H9 (cell line): ENCODE measurements around the gene FAM228A. TPM values are rescaled to one million over a fixed set of nuclear protein-coding genes. Genes with fewer than 3 reads are reported as not detected.

Experiments
- DNase-seq: peaks from one replicate; pipeline ENCODE4 v3.0.0-alpha.2; 2017
- H2AFZ ChIP-seq: one replicate; pipeline ENCODE4 v1.6.1; 2013; ENCODE audit warnings: mild to moderate bottlenecking, low read length, control low read depth, moderate library complexity
- H2AK5ac ChIP-seq: 2 replicates; pipeline ENCODE4 v1.6.1; 2013; ENCODE audit warnings: low read length, control low read depth, mixed read lengths; ENCODE audit not compliant: insufficient read length
- H2BK120ac ChIP-seq: one replicate; pipeline ENCODE4 v1.6.1; 2013; ENCODE audit warnings: low read depth, mild to moderate bottlenecking, low read length, control low read depth, inconsistent platforms; ENCODE audit not compliant: poor library complexity, severe bottlenecking
- H2BK12ac ChIP-seq: 2 replicates; pipeline ENCODE4 v1.6.1; 2013; ENCODE audit warnings: low read length, control low read depth, mixed read lengths, low read depth; ENCODE audit not compliant: insufficient read length
- H2BK15ac ChIP-seq: 2 replicates; pipeline ENCODE4 v1.6.1; 2013; ENCODE audit warnings: low read depth, low read length, control low read depth
- H2BK20ac ChIP-seq: one replicate; pipeline ENCODE4 v1.6.1; 2013; ENCODE audit warnings: low read depth, mild to moderate bottlenecking, low read length, control low read depth, inconsistent platforms; ENCODE audit not compliant: poor library complexity, severe bottlenecking
- H2BK5ac ChIP-seq: 2 replicates; pipeline ENCODE4 v1.6.1; 2013; ENCODE audit warnings: low read length, control low read depth, mixed read lengths; ENCODE audit not compliant: insufficient read length
- H3K14ac ChIP-seq: 2 replicates; pipeline ENCODE4 v1.6.1; 2013; ENCODE audit warnings: low read length, control low read depth; ENCODE audit not compliant: insufficient read depth
- H3K18ac ChIP-seq: 2 replicates; pipeline ENCODE4 v1.6.1; 2013; ENCODE audit warnings: low read depth, mild to moderate bottlenecking, mixed read lengths, low read length, control low read depth; ENCODE audit not compliant: insufficient read length
- H3K23ac ChIP-seq: 2 replicates; pipeline ENCODE4 v1.6.1; 2013; ENCODE audit warnings: low read length, control low read depth, mixed read lengths, low read depth; ENCODE audit not compliant: insufficient read length
- H3K23me2 ChIP-seq: 2 replicates; pipeline ENCODE4 v1.6.1; 2013; ENCODE audit warnings: low read depth, mild to moderate bottlenecking, mixed read lengths, low read length, control low read depth; ENCODE audit not compliant: insufficient read length, poor library complexity, severe bottlenecking
- H3K27ac ChIP-seq: 2 replicates; pipeline ENCODE4 v1.5.1; 2013; ENCODE audit warnings: low read length, control low read depth, mixed read lengths, low read depth; ENCODE audit not compliant: insufficient read length
- H3K27me3 ChIP-seq: 2 replicates; pipeline ENCODE4 v1.6.1; 2013; ENCODE audit warnings: low read length, control low read depth, inconsistent platforms; ENCODE audit not compliant: insufficient read depth
- H3K4ac ChIP-seq: 2 replicates; pipeline ENCODE4 v1.6.1; 2013; ENCODE audit warnings: low read depth, mild to moderate bottlenecking, control low read depth, inconsistent platforms, low read length, moderate library complexity
- H3K4me1 ChIP-seq: 2 replicates; pipeline ENCODE4 v1.6.1; 2013; ENCODE audit warnings: low read length, control low read depth, inconsistent platforms; ENCODE audit not compliant: insufficient read depth
- H3K4me2 ChIP-seq: 2 replicates; pipeline ENCODE4 v1.6.1; 2013; ENCODE audit warnings: low read length, control low read depth, mixed read lengths; ENCODE audit not compliant: insufficient read length, insufficient read depth
- H3K56ac ChIP-seq: 2 replicates; pipeline ENCODE4 v1.6.1; 2013; ENCODE audit warnings: low read depth, mild to moderate bottlenecking, mixed read lengths, low read length, control low read depth; ENCODE audit not compliant: insufficient read length
- H3K79me1 ChIP-seq: 2 replicates; pipeline ENCODE4 v1.6.1; 2013; ENCODE audit warnings: low read depth, mild to moderate bottlenecking, moderate library complexity, low read length, control low read depth, inconsistent platforms; ENCODE audit not compliant: insufficient read depth, poor library complexity, severe bottlenecking
- H3K79me2 ChIP-seq: 2 replicates; pipeline ENCODE4 v1.6.1; 2013; ENCODE audit warnings: low read length, control low read depth, inconsistent platforms; ENCODE audit not compliant: insufficient read depth
- H3K9ac ChIP-seq: 2 replicates; pipeline ENCODE4 v1.6.1; 2013; ENCODE audit warnings: low read length, control low read depth, mixed read lengths; ENCODE audit not compliant: insufficient read length; ENCODE audit errors: extremely low read depth
- H3K9me3 ChIP-seq: one replicate; pipeline ENCODE4 v1.6.1; 2013; ENCODE audit warnings: low read depth, low read length, inconsistent platforms; ENCODE audit not compliant: control insufficient read depth
- H3T11ph ChIP-seq: one replicate; pipeline ENCODE4 v1.6.1; 2013; ENCODE audit warnings: mild to moderate bottlenecking, low read length, control low read depth, inconsistent platforms
- H4K20me1 ChIP-seq: one replicate; pipeline ENCODE4 v1.6.1; 2013; ENCODE audit not compliant: control insufficient read depth, insufficient read length, insufficient read depth
- H4K5ac ChIP-seq: 2 replicates; pipeline ENCODE4 v1.6.1; 2013; ENCODE audit warnings: low read depth, mild to moderate bottlenecking, mixed read lengths, low read length, control low read depth; ENCODE audit not compliant: insufficient read length
- H4K8ac ChIP-seq: replicated peaks from 2 replicates; pipeline ENCODE4 v1.6.1; 2013; ENCODE audit warnings: low read length, control low read depth, mixed read lengths, low read depth; ENCODE audit not compliant: insufficient read length
- H4K91ac ChIP-seq: 2 replicates; pipeline ENCODE4 v1.6.1; 2013; ENCODE audit warnings: low read depth, mild to moderate bottlenecking, moderate library complexity, mixed read lengths, low read length, control low read depth; ENCODE audit not compliant: insufficient read length
- H3K27ac Mint-ChIP-seq, 3 experiments: 2 replicates in 2 of 3; 3 replicates in 1 of 3; pipeline ENCODE4 v1.8.0; 2020 to 2021; ENCODE audit warnings: mixed read lengths in 3 of 3, mild to moderate bottlenecking in 1 of 3, moderate library complexity in 1 of 3
- H3K27me3 Mint-ChIP-seq: 2 replicates; pipeline ENCODE4 v1.8.0; 2021; ENCODE audit warnings: low read depth, mild to moderate bottlenecking, moderate library complexity, mixed read lengths
- H3K36me3 Mint-ChIP-seq, 3 experiments: 2 replicates in 2 of 3; 3 replicates in 1 of 3; pipeline ENCODE4 v1.8.0; 2020 to 2021; ENCODE audit warnings: low read depth in 3 of 3, mixed read lengths in 3 of 3; ENCODE audit not compliant: insufficient read depth in 1 of 3
- H3K4me1 Mint-ChIP-seq, 2 experiments: 2 replicates each; pipeline ENCODE4 v1.8.0; 2020; ENCODE audit warnings: mixed read lengths in 2 of 2
- H3K4me3 Mint-ChIP-seq, 2 experiments: 2 replicates in 1 of 2; 3 replicates in 1 of 2; pipeline ENCODE4 v1.8.0; 2020 to 2021; ENCODE audit warnings: mild to moderate bottlenecking in 2 of 2, mixed read lengths in 2 of 2, moderate library complexity in 1 of 2
- H3K9me3 Mint-ChIP-seq, 2 experiments: 2 replicates in 1 of 2; 3 replicates in 1 of 2; pipeline ENCODE4 v1.8.0; 2020; ENCODE audit warnings: mild to moderate bottlenecking in 2 of 2, mixed read lengths in 2 of 2, moderate library complexity in 1 of 2
- WGBS: extraction: QIAGEN DNeasy Blood & Tissue Kit; methylation state at CpG from one replicate; pipeline ENCODE4 v1.1.7; 2013; ENCODE audit warnings: missing lambda C conversion rate, low lambda C conversion rate, mixed read lengths; ENCODE audit not compliant: insufficient read length; ENCODE audit errors: extremely low coverage; 5-methylcytosine and 5-hydroxymethylcytosine counted together
- total RNA-seq: library from RNA; stranded (reverse); gene quantifications from 2 replicates; pipeline ENCODE4 v1.2.1, GENCODE V29; 2021
- TF ChIP-seq, protein P1 (sequence below): fragments of 200-600 bp; sonication (generic); conservative IDR thresholded peaks from 3 replicates; pipeline ENCODE4 v1.8.0; 2021; ENCODE audit warnings: antibody characterized with exemption, mild to moderate bottlenecking

Gene FAM228A
- total RNA-seq, 1 experiment from 2014 or later: not detected

DNA sequence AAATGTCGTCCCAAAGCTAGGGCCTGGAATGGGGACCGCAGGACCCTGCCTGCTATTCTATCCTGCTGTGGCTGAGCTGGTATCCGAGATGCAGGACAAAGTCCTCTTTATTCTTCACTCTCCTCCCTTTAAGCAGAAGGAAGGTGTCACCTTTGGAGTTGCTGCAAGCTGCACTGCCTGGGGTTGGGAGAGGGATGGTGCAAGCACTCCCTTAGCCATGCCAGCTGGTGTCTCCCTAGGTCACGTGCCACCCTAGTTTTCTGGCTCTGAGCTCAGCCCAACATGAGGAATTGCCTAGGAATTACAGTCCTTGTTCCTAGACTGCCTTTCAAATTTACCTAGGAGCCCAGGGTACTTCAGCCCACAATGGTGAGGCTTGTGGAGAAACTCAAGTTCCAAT lies 21.4 kb upstream of the FAM228A start:
- TF ChIP-seq, protein P1, sequence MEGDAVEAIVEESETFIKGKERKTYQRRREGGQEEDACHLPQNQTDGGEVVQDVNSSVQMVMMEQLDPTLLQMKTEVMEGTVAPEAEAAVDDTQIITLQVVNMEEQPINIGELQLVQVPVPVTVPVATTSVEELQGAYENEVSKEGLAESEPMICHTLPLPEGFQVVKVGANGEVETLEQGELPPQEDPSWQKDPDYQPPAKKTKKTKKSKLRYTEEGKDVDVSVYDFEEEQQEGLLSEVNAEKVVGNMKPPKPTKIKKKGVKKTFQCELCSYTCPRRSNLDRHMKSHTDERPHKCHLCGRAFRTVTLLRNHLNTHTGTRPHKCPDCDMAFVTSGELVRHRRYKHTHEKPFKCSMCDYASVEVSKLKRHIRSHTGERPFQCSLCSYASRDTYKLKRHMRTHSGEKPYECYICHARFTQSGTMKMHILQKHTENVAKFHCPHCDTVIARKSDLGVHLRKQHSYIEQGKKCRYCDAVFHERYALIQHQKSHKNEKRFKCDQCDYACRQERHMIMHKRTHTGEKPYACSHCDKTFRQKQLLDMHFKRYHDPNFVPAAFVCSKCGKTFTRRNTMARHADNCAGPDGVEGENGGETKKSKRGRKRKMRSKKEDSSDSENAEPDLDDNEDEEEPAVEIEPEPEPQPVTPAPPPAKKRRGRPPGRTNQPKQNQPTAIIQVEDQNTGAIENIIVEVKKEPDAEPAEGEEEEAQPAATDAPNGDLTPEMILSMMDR: no peak
- no peaks in the 10 kb centered on the region for H3K27me3 Mint-ChIP-seq
- no peaks in the 10 kb centered on the region for H3K79me2 ChIP-seq
- H3K23ac ChIP-seq: no peak overlapping the region
- no peak overlapping the region for H4K5ac ChIP-seq
- no peak overlapping the region for H2BK12ac ChIP-seq
- H3K4me3 Mint-ChIP-seq: no peak overlapping the region
- no peak overlapping the region for H2AFZ ChIP-seq
- H3K4ac ChIP-seq: no peak overlapping the region
- H3K9me3 ChIP-seq: no peaks in the 10 kb centered on the region
- no peak overlapping the region for H3K14ac ChIP-seq
- no peak overlapping the region for H3K27ac Mint-ChIP-seq
- no peak overlapping the region for H3K56ac ChIP-seq
- H3K27me3 ChIP-seq: no peaks in the 10 kb centered on the region
- no peaks in the 10 kb centered on the region for H3K4me1 Mint-ChIP-seq
- H2BK20ac ChIP-seq: no peak overlapping the region
- no peak overlapping the region for H3K4me2 ChIP-seq
- no peak overlapping the region for H4K91ac ChIP-seq
- H3K23me2 ChIP-seq: no peaks in the 10 kb centered on the region
- no peak overlapping the region for H2AK5ac ChIP-seq
- no peak overlapping the region for H3K18ac ChIP-seq
- H4K8ac ChIP-seq: no peak overlapping the region
- H3T11ph ChIP-seq: no peak overlapping the region
- no CpG with 5 or more reads among the region's 4 CpGs for WGBS
- no peak overlapping the region for H2BK5ac ChIP-seq
- no peak overlapping the region for H3K9ac ChIP-seq
- peaks cover 0 to 2% of the 10 kb centered on the region in 2 experiments; a peak in 2 of 5 replicates for H3K9me3 Mint-ChIP-seq
- H3K27ac ChIP-seq: no peak overlapping the region
- no peaks in the 10 kb centered on the region for H3K79me1 ChIP-seq
- H2BK15ac ChIP-seq: no peak overlapping the region
- H4K20me1 ChIP-seq: no peaks in the 10 kb centered on the region
- DNase-seq: no peak
- H3K4me1 ChIP-seq: no peaks in the 10 kb centered on the region
- peaks cover 0 to 3% (median 0%) of the 10 kb centered on the region in 3 experiments; a peak in 1 of 7 replicates for H3K36me3 Mint-ChIP-seq
- no peak overlapping the region for H2BK120ac ChIP-seq
